NCI-H460 (cell line): ENCODE measurements around the gene SRSF5. TPM values are rescaled to one million over a fixed set of nuclear protein-coding genes. Genes with fewer than 3 reads are reported as not detected.
"Not testable (repeated sequence)": the region's sequence is repeated elsewhere in the genome, so short reads cannot be mapped to it uniquely, and the experiment has no call there.

Experiments
- DNase-seq: peaks from one replicate; pipeline ENCODE4 v3.0.0-alpha.2; 2016; ENCODE audit warnings: low read depth; ENCODE audit errors: extremely low read depth
- polyA plus RNA-seq: library from polyadenylated mRNA; depleted of rRNA; stranded (reverse); fragments of >200 nt; gene quantifications from 2 replicates; pipeline ENCODE4 v1.2.3, GENCODE V29; 2014; cell fraction: nucleus; rRNA removed
- total RNA-seq: library from RNA; depleted of rRNA; stranded (reverse); fragments of >200 nt; shearing (Covaris generic); gene quantifications from 2 replicates; pipeline ENCODE4 v1.2.3, GENCODE V29; 2014; rRNA removed

The SRSF5 gene
- 118 and 166 TPM in 2 replicates for total RNA-seq
- 621 and 936 TPM in 2 replicates for polyA plus RNA-seq

DNA sequence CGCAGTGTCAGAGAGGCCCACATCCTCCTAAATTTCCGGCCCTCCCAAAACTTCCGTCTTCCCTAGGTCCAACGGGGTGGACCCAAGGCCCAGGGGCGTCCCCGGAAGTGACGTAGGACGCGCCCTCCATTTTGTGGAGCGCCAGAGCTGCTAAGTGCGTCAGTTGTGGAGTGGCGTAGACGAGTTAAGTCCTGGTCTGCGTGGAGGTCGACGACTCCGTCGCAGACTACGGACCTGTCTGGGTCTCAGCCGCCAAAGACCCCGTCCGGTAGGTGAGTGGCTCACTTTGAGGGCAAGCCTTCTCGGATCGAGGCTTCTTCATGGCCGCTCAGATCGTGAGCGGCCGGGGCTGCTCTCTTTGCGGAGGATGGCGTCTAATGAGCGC is at the start of gene SRSF5:
Gene SRSF5 (plus strand): TSS at position 159 of the 385 bp plus-strand sequence. CDS start 1,015 bp downstream, outside the sequence.
- peak; percentile 95 for DNase-seq

DNA sequence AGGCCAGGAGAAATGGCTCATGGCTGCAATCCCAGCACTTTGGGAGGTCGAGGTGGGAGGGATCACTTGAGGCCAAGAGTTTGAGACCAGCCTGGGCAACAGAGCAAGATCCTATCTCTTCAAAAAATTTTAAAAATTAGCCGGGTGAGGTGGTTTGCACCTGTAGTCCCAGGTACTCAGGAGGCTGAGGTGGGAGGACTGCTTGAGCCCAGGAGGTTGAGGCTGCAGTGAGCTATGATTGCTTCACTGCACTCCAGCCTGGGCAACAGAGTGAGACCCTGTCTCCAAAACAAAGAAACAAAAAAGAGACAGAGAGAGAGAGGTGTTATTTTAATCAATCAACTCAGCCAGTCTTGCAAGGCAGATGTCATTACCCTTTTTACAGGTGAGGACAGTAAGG is 48.3 kb upstream of the SRSF5 start:
- not testable (repeated sequence) for DNase-seq

DNA sequence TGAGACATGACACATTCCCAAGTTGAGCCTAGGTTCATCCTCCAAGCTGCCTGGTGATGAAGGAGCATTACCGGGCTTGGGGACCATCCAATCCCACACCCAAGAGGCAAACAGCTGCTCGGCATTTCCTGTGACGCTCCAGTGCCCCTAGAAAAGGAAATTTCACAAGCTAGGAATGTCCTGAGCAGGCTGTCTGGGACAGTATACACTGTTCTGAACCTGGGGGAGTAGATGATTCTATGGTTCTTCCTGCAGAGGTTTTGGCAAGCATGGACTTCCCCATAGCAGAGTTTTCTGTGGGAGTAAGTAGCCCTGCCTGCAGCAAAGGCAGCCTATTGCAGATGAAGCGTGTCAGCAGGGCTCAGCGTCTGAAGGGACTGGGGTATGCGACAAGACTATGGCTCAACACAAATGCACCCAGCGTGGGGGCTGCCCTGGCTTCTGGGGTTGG is 47.4 kb upstream of the SRSF5 start:
- DNase-seq, result no peak

DNA sequence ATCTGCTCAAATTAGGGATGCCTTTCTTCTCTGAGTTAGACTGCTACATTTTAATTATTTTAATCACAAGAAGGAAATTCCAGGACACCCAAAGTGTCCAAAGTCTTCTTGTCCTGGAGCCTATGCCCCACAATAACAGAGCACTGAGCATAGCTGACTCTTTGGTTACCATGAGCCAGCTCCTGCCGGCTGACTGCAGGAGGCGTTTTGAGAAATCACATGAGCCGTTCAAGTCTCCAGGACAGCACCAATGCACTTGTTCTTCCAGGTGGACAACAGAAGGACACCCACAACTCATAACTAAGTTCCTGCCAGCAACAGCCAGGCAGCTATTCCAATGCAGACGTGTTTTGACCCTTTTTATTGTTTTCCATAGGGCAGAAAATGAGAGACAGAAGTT is 46.0 kb upstream of the SRSF5 start:
- DNase-seq, result no peak

DNA sequence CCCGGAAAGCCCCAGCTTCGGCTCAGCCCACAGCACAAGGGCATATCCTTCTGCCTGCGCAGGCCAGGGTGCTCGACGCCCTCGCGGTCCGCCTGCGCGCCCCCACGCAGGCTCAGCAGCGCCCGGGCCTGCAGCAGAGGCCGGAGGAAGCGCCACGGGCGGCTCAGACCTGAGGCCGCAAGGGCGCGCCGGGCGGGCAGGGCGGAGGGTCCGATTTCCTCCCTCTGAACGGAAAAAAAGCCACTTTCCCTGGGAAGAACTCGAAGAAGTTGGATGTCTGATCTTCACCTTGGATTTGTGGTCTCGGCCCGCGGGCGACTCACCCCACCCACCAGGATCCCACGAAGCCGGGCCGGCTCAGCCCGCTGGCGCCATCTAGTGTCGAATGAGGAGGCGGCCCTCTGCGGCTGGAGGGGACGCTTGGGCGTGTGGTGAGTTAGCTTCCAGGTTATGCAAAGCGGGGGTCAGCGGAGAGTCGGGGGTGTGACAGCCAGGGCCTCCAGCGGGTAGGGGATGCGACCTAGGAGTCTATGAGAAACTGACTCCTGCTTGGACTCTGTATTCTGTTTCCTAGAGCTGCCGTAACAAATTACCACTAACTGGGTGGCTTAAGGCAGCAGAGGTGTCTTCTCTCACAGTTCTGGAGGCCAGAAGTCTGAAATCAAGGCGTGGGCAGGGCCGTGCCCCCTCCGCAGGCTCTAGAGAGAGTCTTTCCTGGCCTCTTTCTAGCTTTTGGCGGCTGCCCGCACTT is 40.0 kb upstream of the SRSF5 start:
- peak; percentile 63 for DNase-seq

DNA sequence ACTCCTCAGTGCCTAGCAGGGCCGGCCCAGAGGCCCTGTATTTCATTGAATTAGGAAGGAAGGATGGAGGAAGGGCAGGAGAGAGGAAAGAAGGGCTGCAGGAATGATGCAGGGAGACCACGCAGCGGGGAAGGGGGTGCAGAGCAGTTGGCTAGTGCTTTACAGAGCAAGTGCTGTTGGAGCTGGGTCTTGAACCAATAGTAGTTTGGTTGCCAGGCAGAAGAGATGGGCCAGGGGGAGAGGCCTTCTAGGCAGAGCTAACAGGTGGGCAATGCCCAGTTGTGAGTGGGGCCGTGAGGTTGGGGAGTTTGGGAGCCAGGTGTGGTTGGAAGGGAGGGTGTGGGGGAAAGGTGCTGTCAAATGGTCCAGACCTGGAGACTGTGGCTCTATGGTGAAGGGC is 39.1 kb upstream of the SRSF5 start:
- no peak for DNase-seq

DNA sequence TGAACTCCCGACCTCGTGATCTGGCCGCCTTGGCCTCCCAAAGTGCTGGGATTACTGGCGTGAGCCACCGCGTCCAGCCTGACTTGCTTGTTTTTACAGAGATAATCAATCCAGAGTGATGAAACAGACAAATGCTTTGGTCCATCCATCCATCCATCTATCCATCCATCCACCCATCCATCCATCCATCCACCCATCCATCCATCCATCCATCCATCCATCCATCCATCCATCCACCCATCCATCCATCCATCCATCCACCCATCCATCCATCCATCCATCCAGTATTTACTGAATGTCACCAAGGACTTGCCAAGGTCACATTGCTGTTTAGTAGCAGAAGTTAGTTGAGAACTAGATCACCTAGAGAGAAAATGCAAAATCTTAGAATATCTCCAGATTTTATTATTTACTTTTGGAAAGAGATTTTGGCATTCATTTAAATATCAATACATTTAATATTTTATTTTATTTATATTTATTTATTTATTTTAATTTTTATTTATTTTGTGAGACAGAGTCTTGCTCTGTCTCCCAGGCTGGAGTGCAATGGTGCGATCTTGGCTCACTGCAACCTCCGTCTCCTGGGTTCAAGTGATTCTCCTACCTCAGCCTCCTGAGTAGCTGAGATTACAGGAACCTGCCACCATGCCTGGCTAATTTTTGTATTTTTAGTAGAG is 34.9 kb upstream of the SRSF5 start:
- DNase-seq, result not testable (repeated sequence)

DNA sequence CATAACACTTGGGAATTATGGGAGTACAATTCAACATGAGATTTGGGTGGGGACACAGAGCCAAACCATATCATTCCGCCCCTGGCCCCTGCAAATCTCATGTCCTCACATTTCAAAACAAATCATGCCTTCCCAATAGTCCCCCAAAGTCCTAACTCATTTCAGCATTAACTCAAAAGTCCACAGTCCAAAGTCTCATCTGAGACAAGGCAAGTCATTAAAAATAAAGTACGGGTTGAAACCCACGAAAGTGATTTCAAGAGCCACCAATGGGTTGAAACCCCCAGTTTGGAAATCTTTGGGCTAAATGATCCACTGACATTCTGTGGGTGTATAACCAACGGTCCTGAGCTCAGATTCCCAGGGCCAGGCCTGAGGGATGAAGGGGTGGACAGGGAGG is 30.5 kb upstream of the SRSF5 start:
- DNase-seq, result not testable (repeated sequence)

DNA sequence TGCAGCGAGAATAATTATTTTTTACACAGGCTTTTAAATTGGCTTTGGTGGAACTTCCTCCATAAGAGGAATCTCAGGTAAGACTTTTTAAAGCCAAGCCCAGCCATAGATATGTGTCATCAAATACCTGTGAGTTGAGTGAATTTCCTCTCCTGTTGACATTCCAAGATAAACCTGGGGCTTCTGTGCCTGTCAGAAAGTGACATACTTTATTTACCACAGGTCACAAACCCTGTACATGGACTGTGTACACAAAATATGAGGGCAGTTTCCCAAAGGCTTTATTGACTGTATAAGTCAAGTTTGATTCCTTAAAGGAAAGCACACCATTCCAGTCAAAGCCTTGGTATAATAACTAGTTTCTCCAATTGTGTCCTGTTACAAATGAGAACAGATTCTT is 25.9 kb upstream of the SRSF5 start:
- no peak for DNase-seq

DNA sequence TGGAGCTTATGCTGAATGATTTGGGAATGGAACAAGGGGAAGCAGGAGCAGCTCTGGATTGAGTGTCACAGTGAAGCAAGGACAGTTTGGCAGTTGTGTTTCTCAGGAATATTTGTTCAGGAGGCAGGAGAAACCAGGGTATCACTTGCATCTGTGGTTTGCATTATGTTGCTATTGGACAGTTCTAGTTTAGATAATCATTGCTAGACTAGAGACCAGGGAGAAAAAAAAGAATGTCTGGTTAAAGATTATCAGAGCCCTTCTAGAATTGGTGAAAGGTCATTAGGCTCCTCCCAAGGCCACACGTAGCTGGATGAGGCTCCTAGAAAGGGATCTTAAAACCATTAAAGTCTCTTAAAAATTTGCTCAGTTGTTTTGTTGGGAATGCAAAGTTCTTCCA is 17.0 kb upstream of the SRSF5 start:
- DNase-seq, result no peak

DNA sequence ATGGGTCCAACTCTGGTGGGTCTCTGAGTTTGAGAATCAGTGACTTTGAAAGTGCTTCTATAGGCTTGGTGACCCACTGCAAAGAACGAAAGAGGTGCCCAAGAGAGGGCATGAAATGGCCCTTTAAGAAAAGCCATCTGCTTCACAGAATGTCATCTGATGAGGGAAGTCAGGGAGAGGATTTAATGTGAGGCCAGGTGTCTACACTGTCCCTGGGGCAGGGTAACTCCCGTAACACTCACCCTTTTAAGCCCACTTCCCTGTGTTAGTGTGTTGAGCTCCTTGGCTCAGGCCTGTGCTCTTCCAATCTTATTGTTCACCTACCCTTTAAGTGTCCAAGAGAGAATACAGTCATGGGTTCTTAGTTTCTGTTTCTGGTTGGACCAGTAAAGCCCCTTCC is 16.4 kb upstream of the SRSF5 start:
- no peak for DNase-seq

DNA sequence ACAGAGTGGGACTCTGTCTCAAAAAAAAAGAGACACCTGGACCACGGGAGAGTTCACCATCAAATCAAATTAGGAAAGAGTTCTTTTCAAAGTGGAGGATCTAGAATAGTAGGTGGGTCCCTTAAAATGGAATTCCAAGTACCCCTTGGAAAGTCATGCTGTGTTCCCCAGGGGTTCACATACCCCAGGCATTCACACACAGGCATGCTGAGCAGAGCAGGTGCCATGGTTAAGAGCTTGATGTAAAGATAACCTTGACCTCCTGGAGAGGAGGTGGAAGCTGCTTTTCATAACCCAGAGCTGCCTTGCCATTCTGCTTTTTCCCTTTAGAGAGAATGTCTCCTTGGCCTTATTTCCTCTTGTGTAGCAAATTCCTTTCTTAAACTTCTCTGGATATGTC is 14.2 kb upstream of the SRSF5 start:
- no peak for DNase-seq

DNA sequence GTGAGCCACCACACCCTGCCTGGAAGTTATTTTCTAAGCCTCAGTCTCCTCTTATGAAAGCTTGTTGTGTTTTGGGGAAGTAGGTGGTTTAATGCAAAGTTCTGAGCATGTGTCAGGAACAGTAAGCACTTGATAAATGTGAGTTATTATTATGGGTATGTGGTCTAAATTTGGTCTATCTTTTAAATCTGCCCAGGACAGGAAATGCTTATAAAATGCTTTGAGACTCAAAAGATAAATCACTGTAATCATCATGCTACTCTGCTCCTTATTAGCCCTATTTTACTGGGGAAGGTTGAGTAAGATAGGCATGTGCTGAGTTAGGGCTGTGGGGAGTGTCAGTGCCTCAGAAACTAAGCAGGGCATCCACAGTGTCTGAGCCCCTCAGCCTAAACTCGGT is 13.1 kb upstream of the SRSF5 start:
- DNase-seq, result no peak

DNA sequence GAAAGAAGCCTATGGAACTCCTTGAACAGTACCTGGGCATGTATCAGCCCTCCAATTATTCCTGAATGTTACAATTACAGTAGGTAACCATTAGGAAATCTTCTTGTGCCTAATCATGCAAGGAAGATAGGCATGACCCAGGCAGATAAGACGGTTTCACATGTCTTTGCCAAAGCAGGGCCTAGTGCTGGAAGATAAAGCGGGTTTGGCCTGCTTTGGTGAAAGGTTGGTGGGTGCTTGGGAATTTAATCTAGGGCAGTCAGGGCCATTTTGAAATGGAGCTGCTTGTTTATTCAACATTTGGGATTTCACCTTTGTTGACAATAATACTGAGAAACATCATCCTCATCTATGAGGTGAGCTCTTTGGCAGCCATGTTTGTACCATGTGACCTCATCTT is 12.5 kb upstream of the SRSF5 start:
- DNase-seq, result no peak

DNA sequence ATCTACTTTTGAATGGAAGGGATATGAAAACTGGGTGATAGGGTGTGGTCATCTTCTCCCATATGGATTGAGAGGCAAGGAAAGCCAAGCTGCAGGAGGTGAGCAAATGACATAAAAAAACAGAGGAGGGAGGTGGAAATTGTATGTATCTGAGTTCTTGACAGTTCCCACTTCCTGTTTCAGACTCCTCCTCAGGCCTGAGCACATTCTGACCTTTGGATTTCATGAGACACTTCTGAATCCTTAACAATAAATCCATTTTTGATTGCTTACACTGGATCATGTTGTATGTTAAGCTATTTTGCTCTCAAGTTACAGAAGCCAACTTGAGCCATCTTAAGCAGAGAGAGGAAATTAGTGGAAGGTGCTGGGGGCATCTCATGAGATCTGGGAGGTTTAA is 11.6 kb upstream of the SRSF5 start:
- DNase-seq, result no peak

DNA sequence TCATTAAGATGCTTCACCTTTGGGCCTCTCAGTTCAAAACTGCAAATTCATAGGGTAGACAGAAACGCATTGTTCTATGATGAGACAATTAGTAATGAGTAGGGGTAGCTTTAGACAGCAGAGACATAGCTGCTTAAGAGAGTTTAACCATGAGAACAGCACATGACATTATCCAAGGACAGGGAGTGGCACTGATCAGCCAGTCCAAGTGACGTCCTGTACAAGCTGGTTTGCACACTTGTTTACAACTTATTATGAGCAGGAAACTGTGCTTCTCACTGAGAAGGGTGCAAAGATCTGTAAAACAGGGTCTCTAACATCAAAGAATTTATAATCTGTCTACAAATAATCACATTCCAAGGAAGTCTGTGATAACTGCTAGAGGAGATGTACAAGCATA is 11.2 kb upstream of the SRSF5 start:
- no peak for DNase-seq

DNA sequence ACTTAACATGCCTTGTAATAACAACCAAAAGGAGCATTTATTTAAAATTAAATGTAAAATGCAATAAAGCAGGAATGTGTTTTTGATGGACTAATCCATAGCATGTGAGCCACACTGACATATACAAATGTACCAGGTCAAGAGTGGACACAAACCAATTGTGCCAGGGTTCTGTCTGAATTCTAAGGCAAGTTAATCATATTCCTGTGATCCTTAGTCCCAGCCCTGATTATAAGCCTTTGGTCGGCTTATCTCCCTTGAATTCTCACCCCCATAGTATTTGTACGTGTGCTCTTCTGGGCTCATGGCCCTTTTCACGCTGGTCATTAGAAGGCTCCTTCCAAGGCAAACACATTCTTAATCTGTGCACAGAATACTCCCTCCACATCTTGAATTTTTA is 10.6 kb upstream of the SRSF5 start:
- no peak for DNase-seq

DNA sequence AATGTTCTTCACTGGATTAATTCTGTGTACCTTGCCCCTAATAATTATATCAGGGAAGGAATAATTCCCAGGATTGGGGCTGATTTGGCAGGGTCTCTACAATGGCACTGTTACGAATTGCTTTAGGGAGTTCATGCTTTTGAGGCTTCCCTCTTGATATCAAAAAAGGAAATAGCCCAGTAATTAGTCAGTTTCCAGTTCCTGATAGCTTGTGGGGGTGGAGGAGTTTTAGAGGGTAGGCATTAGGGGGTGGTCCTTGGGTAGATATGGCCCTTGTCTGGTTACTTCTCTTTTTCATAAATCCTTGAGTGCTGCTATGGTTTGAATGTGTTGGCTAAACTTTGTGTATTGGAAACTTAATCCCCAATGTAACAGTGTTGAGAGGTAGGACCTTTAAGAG is 6.1 kb upstream of the SRSF5 start:
- no peak for DNase-seq

DNA sequence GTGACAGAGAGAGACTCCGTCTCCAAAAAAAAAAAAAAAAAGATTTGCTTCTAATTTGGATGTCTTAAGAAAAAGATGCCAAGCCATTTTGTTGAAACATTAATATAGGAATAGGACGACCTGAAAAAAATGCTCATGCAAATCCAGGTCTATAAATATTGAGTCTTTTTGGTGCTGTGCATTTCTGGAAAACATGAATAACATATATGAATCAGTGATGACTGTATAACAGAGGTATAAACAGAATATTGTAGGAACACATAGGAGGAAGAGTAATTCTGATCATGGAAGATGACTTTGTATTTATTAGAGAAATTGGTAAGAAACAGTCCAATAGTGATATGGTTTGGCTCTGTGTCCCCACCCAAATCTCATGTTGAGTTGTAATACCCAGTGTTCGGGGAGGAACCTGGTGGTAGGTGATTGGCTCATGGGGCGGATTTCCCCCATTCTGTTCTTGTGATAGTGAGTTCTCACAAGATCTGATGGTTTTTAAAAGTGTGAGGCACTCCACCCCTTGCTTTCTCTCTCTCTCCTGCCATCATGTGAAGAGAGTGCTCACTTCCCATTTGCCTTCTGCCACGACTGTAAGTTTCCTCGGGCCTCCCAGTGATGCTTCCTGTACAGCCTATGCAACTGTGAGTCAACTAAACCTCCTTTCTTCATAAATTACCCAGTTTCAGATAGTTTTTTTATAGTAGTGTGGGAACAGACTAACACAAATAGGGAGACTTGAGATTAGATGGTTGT is 3.0 kb upstream of the SRSF5 start:
- DNase-seq, result no peak

DNA sequence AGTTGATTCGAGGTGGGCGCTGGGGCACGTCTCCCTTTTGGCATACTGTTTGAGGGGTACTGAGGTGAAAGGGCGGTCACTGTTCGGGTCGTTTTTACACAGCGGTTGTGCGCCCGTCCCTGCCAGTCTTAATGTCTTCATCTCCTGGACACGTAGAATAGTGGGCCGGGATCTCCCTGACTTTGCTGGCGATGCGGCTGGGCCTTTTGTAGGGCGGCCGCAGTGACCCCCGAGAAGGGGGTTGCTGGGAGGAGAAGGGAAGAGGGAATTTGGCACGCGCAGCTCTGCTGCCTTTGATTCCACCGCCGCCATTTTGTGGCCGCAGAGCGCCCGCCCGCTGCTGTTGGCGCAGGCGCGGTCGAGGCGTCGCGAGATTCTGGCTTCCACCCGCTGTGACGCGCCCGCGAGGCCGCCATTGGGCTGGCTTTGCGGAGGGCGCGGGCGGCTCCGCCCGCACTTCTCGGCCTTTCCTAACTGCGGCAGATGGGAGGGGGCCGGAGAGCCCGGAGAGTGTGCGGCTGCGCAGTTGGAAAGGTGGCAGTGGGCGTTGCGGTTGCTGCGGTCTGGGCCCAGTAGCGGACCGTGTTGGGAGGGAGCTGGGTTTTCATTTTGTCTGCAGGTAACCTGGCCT is 542 bp downstream of the SRSF5 start:
- DNase-seq, result peak; percentile 87

DNA sequence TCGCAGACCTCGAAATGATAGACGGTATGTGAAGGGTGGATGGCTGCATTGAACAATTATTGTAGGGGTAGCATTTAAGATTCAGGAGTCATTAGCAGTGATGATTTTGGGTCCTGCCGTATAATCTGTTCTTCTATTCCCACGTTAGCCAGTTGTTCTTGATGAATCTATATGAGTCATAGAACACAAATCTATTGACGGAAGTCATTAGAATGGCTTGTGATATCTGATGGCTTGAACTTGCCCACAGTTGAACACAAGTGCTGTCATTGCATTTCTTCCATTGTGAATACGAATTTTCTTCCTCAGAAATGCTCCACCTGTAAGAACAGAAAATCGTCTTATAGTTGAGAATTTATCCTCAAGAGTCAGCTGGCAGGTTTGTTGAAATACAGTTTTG is 1.9 kb downstream of the SRSF5 start:
- no peak for DNase-seq
